Measurements from ENCODE around the gene NUDT2. TPM values are rescaled to one million over a fixed set of nuclear protein-coding genes. Genes with fewer than 3 reads are reported as not detected.

Gene NUDT2
- total RNA-seq, 1 experiment from 2014 or later = 17.1 TPM

DNA sequence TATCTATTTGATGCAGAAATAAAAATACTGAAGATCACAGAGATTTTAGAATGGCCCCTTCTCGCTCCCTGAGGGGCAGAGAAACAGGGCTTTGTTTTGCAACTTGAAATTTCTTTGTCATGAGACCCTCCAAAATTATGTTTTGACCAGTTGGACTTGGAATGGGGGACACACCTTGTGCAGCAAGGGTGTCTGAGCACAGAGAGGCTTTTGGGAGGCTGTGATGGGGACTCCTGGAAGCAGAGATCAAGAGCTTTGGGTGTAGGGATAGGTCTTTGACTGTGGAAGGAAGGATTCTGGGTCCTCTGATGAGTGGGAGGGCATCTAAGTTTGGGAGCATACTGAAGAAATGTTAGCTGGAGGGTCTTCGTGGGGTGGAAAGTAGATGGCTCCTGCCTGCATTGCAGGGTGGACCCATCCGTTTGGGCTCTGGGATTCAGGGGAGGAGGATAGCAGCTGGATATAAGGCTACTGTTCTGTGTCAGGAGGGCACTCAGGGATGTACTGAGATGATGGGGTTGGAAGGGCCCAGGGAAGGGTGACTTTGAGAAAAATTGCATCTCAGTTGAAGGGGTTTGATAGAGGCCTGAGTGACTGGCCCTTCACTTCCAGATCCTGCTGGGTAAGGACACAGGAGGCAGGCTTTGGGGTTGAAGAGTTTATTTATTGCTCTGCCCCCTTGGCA is 49.1 kb downstream of the NUDT2 start:
- no peak for DNase-seq (ENCODE audit: low read depth)
- in situ Hi-C loops (cut with HindIII; ENCODE audit: low pct_unique_long_range_greater_than_20kb, low sequenced_read_pairs) = no loop called here

DNA sequence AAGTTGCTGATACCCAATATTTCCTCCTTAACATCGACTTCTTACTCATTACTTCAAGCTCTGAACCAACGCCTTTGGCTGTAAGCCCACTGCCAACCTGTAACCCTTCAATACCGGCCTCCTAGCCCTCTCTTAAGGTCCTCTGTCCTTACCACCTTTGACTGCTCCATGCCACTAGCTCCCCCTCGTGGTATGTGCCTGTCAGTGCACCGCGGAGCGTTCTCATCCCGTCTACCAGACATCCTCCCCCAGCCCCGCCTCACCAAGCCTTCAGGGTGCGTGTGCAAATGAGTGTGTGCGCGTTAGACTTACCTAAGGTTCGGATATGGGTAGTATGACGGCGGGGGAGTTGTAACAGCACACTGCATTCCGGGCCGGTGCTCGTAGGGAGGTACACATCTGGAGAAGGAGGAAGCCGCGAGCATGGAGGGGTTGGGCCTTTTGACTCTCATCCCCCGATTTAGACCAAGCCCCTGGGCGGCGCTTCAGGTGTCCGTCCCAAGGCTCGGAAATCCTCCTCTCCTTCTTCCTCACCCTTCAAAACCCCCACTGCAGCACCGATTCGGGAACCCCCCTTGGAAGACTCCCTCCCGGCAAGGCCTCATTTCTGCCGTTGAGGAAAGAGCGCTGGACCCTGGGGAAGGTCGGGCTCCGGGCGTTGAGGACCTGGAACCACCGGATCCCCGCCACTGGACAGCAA is 50.1 kb downstream of the NUDT2 start:
- DNase-seq (ENCODE audit: low read depth) = peak; percentile 72
- in situ Hi-C loops (cut with HindIII; ENCODE audit: low pct_unique_long_range_greater_than_20kb, low sequenced_read_pairs) = no loop called here

DNA sequence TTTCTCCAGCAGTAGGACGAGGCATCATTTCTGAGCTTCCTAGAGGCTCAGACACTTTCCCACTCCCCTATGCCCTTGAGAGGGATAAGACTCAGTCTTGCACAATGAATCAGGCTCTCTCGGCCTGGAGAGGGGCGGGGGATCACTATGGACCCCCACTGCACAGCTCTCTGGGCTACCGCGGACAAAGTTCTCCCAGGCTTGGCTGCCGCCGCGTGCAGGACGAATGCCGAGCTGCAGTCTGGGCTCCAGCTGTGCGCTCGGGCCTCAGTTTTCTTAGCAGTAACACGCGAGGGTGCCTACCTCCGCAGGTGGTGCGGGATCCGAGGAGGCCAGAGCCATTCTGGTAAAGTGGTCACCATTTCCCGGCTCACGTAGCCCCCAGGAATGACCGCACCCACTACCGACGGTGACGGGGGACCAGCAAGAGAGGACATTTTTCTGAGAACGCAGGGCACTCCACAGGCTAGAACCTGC is 50.7 kb downstream of the NUDT2 start:
- in situ Hi-C loops (cut with HindIII; ENCODE audit: low pct_unique_long_range_greater_than_20kb, low sequenced_read_pairs) = no loop called here
- DNase-seq (ENCODE audit: low read depth) = no peak

DNA sequence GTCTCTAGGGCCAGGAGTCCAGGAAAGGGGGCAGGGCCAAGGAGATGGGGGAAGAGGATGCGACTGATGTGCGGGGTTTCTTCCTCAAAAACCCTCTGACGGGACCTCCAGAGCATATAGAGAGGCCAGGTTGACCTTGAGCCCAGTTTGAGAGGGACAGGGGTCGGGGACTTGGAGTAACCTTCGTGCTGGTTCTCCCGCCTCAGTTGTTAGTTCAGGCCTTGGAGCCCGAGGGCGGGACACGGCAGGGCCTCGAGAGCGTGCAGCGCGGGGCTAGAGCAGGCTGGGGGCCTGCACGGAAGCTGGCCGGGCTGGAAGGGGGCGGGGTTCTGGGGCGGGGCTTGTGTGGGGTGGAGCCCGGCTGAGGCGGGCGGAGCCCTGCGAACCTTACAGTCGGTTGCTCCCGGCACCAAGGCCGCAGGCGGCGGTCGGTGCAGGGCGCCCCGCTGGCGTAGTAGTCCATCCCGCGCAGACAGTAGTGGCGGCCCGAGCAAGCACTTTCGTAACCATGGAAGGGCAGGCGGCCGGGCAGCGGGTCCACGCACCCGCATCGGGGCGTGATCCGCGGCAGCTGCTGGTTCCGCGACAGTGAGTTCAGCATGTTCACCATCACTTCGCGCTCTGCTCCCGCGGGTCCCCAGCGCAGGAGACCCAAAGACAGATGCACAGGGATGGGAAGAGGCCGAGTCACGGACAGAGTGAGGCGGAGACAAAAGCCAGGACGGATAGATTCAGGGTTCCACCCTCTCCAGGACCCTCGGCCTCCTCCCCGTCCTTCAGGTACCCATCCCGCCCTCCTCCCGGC is 51.3 kb downstream of the NUDT2 start:
- in situ Hi-C loops (cut with HindIII; ENCODE audit: low pct_unique_long_range_greater_than_20kb, low sequenced_read_pairs) = no loop called here
- no peak for DNase-seq (ENCODE audit: low read depth)

DNA sequence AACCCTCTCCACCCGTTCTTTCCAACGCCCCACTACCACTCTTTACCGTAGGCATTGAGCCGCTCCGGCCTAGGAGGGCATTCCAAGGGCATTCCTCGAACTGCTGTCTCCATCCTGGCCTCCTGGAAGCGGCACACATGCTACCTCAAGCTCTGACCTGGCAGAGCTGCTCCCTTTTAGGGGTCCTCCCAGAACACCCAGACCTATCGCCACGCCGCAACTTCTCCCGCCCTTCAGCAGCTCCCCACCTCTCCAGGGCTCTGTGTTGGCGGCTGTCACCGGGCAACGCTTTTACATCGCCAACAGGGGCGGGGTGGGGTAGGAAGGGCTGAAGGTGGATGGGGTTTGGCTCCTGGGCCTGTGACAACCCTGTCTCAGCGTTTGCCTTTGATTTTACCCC is 52.0 kb downstream of the NUDT2 start:
- DNase-seq (ENCODE audit: low read depth) = no peak
- in situ Hi-C loops (cut with HindIII; ENCODE audit: low pct_unique_long_range_greater_than_20kb, low sequenced_read_pairs) = no loop called here

DNA sequence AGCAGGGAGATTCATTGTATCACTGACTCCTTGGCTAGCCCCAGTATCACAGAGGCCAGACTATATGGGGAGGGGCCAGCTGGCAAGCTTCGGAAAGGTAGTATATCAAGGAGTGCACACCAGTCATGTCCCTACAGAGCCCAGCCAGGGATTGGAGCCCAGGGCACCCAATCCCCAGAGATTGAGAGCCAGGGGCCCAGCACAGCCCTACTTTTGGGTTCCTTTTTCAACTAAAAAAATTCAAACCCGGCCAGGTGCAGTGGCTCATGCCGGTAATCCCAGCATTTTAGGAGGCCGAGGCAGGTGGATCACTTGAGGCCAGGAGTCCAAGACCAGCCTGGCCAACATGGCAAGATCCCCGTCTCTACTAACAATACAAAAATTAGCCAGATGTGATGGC is 52.7 kb downstream of the NUDT2 start:
- in situ Hi-C loops (cut with HindIII; ENCODE audit: low pct_unique_long_range_greater_than_20kb, low sequenced_read_pairs) = no loop called here
- DNase-seq (ENCODE audit: low read depth) = no peak

DNA sequence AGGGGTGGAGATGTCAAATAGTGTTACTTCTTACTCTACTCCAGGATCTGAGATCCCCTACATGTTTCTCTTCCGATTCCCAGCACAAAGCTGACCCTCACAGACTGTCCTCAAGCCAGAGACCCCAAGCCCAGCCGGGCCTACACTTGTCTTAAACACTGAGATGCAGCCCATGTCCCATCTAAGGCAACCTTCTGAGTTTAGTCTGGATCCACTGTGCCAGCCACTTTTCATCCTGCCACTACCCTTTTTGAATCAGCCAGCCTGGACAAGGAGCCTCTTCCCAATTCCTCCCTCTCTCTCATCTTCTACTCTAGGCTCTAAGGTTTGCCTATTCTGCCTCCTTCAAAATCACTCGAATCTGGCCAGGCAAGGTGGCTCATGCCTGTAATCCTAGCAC is 53.5 kb downstream of the NUDT2 start:
- in situ Hi-C loops (cut with HindIII; ENCODE audit: low pct_unique_long_range_greater_than_20kb, low sequenced_read_pairs) = no loop called here
- no peak for DNase-seq (ENCODE audit: low read depth)

DNA sequence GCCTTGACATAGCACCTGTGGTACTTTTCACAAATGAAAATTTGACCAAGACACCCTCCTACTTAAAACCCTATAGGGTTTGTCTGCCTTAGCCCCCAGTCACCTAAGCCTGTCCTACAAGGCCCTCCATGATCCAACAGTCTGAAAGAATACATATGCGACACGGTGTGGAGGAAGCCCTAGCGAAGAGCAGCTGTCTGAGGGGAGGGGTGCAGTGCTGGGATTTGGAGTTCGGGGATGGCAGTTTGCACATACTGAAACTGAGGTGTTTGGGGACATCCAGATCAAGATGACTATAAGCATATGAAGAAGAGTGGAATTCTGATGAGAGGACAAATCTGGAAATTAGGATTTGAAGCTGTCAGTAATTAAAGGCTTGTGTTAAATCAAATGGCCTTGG is 54.5 kb downstream of the NUDT2 start:
- DNase-seq (ENCODE audit: low read depth) = no peak
- in situ Hi-C loops (cut with HindIII; ENCODE audit: low pct_unique_long_range_greater_than_20kb, low sequenced_read_pairs) = no loop called here

DNA sequence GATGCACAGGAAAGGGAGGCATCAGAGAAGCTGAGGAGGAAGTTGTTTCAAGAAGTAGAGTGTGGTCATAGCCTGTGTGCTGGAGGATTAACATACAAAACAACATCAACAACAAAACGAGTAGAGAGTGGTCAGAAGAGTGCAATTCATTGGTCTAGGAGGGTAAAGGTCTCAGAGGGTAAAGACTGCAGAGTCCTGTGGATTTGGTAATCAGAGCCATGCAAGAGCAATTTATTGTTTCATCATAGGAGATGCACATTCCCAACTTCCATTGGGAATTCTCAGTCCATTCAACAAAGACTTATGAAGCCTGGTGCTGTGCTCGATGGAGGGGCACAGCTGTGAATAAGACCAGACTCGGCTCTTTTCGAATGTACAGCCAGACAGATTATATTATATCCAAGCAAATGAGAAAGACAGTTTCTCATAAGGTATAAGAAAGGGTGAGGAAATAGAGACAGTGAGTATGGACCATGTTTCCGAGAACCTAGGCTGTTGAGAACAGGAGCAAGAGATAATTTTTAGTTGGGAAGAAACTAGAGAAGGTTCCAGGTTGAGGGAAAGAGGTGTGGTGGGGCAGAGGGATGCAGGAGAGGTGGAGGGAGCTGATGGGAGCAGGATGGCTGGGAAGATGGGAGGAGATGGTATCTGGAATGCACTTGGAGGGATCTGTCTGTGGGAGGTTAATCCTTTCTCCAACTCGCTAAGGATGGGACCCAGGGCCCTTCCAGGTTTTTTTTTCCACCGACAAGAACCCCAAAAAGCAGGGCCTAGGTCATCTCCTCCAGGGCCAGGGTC is 55.2 kb downstream of the NUDT2 start:
- in situ Hi-C loops (cut with HindIII; ENCODE audit: low pct_unique_long_range_greater_than_20kb, low sequenced_read_pairs) = no loop called here
- no peak for DNase-seq (ENCODE audit: low read depth)

DNA sequence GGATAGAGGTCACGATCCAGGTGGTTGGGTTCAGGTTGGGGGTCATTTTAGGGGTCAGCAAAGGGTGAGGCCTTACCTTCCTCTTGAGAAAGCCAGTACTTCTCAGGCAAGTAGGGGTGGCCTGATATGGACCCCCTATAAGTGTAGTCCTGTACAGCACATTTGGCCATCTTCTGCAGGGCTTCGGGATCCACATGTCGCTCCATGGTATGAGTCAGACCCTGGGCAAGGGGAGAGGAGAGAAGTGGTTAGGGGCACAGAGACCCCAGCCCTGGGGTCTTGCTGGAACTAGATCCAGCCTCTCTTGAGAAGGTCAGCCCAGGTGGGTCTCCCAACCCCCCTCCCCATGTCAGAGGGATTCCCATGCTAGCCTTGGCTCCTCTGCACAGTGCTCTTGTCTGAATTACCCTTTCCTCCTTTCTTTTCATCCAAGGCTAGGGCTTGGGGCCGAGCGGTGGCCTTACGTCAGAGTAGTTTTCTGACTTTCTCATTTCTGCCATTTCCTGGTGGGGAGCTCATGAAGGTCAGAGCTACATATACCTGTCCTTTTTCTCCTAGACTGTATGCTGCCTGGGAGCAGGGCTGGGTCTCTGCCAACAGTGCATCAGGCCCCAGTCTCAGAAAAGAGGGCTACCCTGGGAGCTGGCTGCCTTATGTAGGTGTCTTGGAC is 56.3 kb downstream of the NUDT2 start:
- in situ Hi-C loops (cut with HindIII; ENCODE audit: low pct_unique_long_range_greater_than_20kb, low sequenced_read_pairs) = no loop called here

DNA sequence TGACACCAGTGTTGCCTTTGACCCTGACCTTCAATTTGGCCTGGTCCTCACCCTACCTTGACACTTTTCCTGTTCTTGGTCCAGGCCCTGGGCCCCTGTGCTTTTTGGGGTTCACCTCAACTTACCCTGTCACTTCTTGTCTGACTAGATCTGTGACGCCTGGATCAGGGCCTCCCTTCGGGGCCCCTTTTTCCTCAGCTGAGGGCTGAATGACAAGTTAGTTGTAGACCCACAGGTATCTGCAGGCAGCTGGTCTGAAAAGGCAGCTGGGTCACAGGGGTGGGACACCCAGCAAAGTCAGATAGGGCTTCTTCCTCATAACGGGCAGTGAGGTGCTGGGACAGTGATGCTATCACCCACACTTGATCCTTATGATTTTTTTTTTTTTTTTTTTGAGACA is 57.3 kb downstream of the NUDT2 start:
- in situ Hi-C loops (cut with HindIII; ENCODE audit: low pct_unique_long_range_greater_than_20kb, low sequenced_read_pairs) = no loop called here
- DNase-seq (ENCODE audit: low read depth) = no peak

More for the DNA sequence above, 56.3 kb downstream of the NUDT2 start:
- DNase-seq (ENCODE audit: low read depth) = no peak

DNA sequence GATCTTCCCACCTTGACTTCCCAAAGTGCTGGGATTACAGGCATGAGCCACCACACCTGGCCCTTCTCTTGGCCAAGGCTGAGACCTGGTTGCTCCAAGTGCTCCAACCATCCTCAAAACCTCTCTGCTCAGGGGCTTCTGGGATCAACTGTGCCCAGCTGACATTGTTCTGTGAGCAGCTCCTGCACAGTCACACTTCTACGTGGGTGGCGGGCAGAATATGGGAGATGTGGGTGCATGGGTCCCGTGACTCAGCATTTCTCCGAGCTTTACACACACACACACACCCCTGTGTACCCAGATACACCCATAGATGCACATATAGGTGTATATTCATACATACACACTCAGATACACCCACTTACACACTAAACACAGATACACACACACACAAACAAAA is 57.9 kb downstream of the NUDT2 start:
- in situ Hi-C loops (cut with HindIII; ENCODE audit: low pct_unique_long_range_greater_than_20kb, low sequenced_read_pairs) = no loop called here

DNA sequence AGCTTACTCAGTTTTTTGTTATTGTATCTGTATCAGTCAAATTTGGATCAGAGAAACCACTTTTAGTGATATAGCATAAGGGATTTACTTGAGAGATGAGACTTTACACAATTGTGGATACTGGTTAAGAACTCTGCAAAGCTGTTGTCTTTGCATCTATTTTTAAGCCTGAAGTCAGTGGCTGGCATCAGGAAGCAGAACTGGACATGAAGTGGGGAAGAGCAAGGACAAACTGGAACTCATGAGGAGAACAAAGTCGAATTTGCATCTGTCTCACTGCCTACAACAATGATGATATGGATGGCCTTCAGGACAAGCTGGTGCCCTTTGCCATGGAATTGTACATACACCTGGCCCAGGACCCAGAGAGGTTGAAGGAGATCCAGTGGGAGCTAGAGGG is 63.1 kb downstream of the NUDT2 start:
- DNase-seq (ENCODE audit: low read depth) = no peak
- in situ Hi-C loops (cut with HindIII; ENCODE audit: low pct_unique_long_range_greater_than_20kb, low sequenced_read_pairs) = no loop called here

More for the DNA sequence above, 57.9 kb downstream of the NUDT2 start:
- DNase-seq (ENCODE audit: low read depth) = no peak

Other genes starting within 250 kb of the NUDT2 start
- gene DCAF12, start 202.9 kb upstream of the NUDT2 start, total RNA-seq (2014; rRNA removed; shearing (Covaris generic); ENCODE audit: low replicate concordance) = 21.5 and 27.0 TPM in 2 replicates
- 79.8 and 85.0 TPM in 2 replicates for gene UBAP1, start 150.5 kb upstream of the NUDT2 start, total RNA-seq (2014; rRNA removed; shearing (Covaris generic); ENCODE audit: low replicate concordance)
- 1.5 and 4.8 TPM in 2 replicates for gene KIF24, start 301 bp upstream of the NUDT2 start, total RNA-seq (2014; rRNA removed; shearing (Covaris generic); ENCODE audit: low replicate concordance)
- 0.03 TPM in 1 of 2 replicates, not detected in the other for gene MYORG, start 47.3 kb downstream of the NUDT2 start, total RNA-seq (2014; rRNA removed; shearing (Covaris generic); ENCODE audit: low replicate concordance)
- 5.4 and 13.1 TPM in 2 replicates for gene FAM219A, start 129.0 kb downstream of the NUDT2 start, total RNA-seq (2014; rRNA removed; shearing (Covaris generic); ENCODE audit: low replicate concordance)
- gene DNAI1, start 129.2 kb downstream of the NUDT2 start, total RNA-seq (2014; rRNA removed; shearing (Covaris generic); ENCODE audit: low replicate concordance) = not detected in 2 replicates
- 4.0 TPM in 1 of 2 replicates, not detected in the other for gene ENHO, start 193.4 kb downstream of the NUDT2 start, total RNA-seq (2014; rRNA removed; shearing (Covaris generic); ENCODE audit: low replicate concordance)

Data from Caki2 (cell line).